Progenitor cell of endocrine pancreas (in vitro differentiated cells): ENCODE results near the gene GOLIM4. TPM values are rescaled to one million over a fixed set of nuclear protein-coding genes. Genes with fewer than 3 reads are reported as not detected.

Experiments used
- DNase-seq: peaks from one replicate; pipeline ENCODE4 v3.0.0; 2021; ENCODE audit warnings: low spot score; ENCODE audit not compliant: unreplicated experiment
- H3K27ac Mint-ChIP-seq: 2 replicates; pipeline ENCODE4 v1.8.0; 2021; ENCODE audit warnings: mild to moderate bottlenecking, moderate library complexity, mixed read lengths
- H3K27me3 Mint-ChIP-seq: 2 replicates; pipeline ENCODE4 v1.8.0; 2021; ENCODE audit warnings: mixed read lengths
- H3K36me3 Mint-ChIP-seq: 2 replicates; pipeline ENCODE4 v1.8.0; 2022; ENCODE audit warnings: mixed read lengths; ENCODE audit not compliant: insufficient read depth
- H3K4me1 Mint-ChIP-seq: 2 replicates; pipeline ENCODE4 v1.8.0; 2021; ENCODE audit warnings: low read depth, mixed read lengths
- H3K4me3 Mint-ChIP-seq: 2 replicates; pipeline ENCODE4 v1.8.0; 2021; ENCODE audit warnings: low read depth, mild to moderate bottlenecking, moderate library complexity, mixed read lengths
- H3K9me3 Mint-ChIP-seq: 2 replicates; pipeline ENCODE4 v1.8.0; 2021; ENCODE audit warnings: low read depth, mixed read lengths
- total RNA-seq: library from RNA; stranded (reverse); gene quantifications from 2 replicates; pipeline ENCODE4 v1.2.1, GENCODE V29; 2021
- TF ChIP-seq, protein P1 (sequence below): fragments of 200-600 bp; sonication (generic); IDR thresholded peaks from one replicate; pipeline ENCODE4 v1.5.0; 2021; ENCODE audit warnings: antibody characterized with exemption, mild to moderate bottlenecking; ENCODE audit not compliant: unreplicated experiment

The GOLIM4 gene
- total RNA-seq, 1 donor from 2014 or later: 38.7 TPM

DNA sequence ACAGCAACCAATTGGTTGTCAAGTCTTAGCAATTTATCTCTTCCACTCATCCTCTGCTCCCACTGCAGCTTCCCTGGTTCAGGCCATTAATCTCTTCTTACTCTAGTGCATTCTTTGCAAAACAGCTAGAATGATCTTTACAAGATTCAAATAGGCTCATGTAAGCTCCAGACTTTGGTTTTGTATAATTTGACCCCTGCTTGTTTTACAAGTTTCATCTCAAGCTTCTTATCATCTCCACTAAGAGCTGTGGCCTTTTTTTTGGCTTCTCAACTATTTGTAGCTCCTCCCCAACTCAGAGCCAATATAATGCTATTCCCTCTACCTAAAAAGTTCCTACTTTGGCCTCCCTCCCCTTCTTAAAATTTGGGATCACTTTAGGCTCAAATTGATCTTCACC lies 121.8 kb downstream of the GOLIM4 start:
- H3K27me3 Mint-ChIP-seq: peaks cover 11% of the 10 kb centered on the region
- H3K36me3 Mint-ChIP-seq: no peaks in the 10 kb centered on the region
- H3K4me3 Mint-ChIP-seq: no peak overlapping the region
- TF ChIP-seq, protein P1, sequence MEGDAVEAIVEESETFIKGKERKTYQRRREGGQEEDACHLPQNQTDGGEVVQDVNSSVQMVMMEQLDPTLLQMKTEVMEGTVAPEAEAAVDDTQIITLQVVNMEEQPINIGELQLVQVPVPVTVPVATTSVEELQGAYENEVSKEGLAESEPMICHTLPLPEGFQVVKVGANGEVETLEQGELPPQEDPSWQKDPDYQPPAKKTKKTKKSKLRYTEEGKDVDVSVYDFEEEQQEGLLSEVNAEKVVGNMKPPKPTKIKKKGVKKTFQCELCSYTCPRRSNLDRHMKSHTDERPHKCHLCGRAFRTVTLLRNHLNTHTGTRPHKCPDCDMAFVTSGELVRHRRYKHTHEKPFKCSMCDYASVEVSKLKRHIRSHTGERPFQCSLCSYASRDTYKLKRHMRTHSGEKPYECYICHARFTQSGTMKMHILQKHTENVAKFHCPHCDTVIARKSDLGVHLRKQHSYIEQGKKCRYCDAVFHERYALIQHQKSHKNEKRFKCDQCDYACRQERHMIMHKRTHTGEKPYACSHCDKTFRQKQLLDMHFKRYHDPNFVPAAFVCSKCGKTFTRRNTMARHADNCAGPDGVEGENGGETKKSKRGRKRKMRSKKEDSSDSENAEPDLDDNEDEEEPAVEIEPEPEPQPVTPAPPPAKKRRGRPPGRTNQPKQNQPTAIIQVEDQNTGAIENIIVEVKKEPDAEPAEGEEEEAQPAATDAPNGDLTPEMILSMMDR: no peak
- no peak for DNase-seq
- no peak overlapping the region for H3K27ac Mint-ChIP-seq
- H3K4me1 Mint-ChIP-seq: peaks cover 11% of the 10 kb centered on the region
- H3K9me3 Mint-ChIP-seq: no peaks in the 10 kb centered on the region

DNA sequence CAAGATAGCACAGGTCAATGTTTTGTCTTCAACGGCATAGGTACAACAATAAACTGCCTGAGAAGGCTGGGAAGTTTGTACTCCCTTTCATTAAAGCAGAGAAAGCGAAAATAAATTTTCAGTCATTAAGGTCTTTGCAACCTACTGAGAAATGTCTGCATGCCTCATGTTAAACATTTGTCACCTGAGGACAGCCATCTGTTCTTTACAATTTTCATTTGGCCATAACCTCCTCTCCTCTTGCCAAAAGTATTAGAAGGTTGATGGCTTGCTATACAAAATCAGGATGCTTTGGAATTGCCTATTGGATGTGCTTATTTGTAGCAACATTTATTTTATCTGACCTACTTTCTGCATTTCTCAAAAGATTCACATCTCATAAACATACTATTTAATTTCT lies 122.7 kb downstream of the GOLIM4 start:
- H3K4me3 Mint-ChIP-seq: no peak overlapping the region
- H3K27ac Mint-ChIP-seq: no peak overlapping the region
- peaks cover 11% of the 10 kb centered on the region for H3K27me3 Mint-ChIP-seq
- no peaks in the 10 kb centered on the region for H3K36me3 Mint-ChIP-seq
- TF ChIP-seq, protein P1: no peak
- H3K4me1 Mint-ChIP-seq: peaks cover 9% of the 10 kb centered on the region
- H3K9me3 Mint-ChIP-seq: no peaks in the 10 kb centered on the region
- DNase-seq: no peak

DNA sequence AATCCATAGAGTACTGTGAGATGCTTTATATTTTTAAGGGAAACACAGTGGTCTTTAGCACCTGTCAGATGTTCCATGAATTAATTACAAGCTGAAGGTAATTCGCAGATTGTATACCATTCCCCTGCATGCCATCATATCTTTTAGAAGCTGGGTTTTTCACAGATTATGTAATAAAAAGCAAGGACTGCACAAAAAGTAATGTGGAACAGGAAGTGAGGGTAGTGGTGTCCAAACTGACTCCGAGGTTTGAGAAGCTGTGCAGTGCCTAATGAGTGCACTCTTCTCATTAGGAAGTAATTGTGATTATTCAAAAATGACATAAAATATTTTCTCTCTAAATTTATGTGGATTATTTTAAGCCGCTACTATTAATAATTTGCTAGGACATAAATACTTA lies 123.2 kb downstream of the GOLIM4 start:
- no peak overlapping the region for H3K4me3 Mint-ChIP-seq
- TF ChIP-seq, protein P1: no peak
- peaks cover 11% of the 10 kb centered on the region for H3K27me3 Mint-ChIP-seq
- peaks cover 9% of the 10 kb centered on the region for H3K4me1 Mint-ChIP-seq
- DNase-seq: no peak
- no peaks in the 10 kb centered on the region for H3K9me3 Mint-ChIP-seq
- no peaks in the 10 kb centered on the region for H3K36me3 Mint-ChIP-seq
- no peak overlapping the region for H3K27ac Mint-ChIP-seq

DNA sequence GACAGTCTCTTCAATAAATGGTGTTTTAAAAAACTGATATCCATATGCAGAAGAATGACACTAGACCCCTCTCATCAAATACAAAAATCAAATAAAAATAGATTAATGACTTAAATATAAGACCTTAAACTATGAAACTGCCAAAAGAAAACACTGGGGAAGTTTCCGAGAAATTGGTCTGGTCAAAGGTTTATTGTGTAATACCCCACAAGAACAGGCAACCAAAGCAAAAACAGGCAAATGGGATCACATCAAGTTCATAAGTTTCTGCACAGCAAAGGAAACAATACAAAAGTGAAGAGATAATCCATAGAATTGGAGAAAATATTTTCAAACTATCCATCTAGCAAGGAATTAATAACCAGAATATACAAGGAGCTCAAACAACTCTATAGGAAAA lies 126.2 kb downstream of the GOLIM4 start:
- no peak overlapping the region for H3K27ac Mint-ChIP-seq
- H3K27me3 Mint-ChIP-seq: peaks cover 6% of the 10 kb centered on the region
- H3K36me3 Mint-ChIP-seq: no peaks in the 10 kb centered on the region
- H3K4me3 Mint-ChIP-seq: no peak overlapping the region
- TF ChIP-seq, protein P1: no peak
- no peaks in the 10 kb centered on the region for H3K4me1 Mint-ChIP-seq
- DNase-seq: no peak
- H3K9me3 Mint-ChIP-seq: no peaks in the 10 kb centered on the region

DNA sequence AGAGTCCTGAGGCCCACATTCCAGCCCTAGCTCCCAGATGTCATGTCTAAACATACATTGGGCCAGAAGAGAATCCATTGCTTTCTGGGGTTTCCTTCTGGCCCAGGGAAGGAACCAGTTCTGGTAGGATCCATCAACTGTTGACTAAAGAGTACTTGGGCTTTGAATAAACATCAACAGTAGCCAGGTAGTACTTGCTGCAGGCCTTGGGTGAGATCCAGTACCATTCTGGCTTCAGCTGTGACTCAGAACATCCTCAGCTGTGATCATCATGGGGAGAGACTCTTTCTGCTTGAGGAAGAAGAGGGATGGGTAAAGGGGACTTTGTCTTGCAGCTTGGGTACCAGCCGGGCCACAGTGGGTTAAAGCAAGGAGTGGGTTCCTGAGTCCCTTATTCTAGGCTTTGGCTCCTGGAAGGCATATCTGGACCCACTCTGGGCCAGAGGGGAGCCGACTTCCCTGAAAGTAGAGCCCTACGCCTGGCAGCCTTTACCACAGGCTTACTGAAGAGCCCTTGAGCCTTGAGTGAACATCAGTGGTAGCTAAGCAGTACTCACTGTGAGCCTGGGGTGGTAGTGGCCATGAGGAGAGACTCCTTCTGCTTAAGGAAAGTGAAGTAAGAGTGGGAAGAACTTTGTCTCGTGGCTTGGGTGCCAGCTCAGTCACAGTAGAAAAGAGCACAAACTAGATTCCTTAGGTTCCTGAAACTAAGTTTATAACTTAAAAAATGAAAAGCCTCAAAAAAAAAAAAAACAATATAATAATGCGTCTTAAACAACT lies 128.3 kb downstream of the GOLIM4 start:
- Mint-ChIP-seq H3K36me3 (no peaks in the 10 kb centered on the region), H3K27me3 (no peaks in the 10 kb centered on the region), H3K9me3 (no peaks in the 10 kb centered on the region), H3K27ac (no peak overlapping the region), H3K4me1 (no peaks in the 10 kb centered on the region), H3K4me3 (no peak overlapping the region)
- no peak for DNase-seq
- TF ChIP-seq, protein P1: no peak
